OCI-LY1 (cell line): ENCODE measurements around the gene PLA2G3.
A peak's percentile ranks its signal among the peaks of the same experiment; 100 is the strongest.

ENCODE experiments used
- H2AFZ ChIP-seq: fragments of 200-600 bp; sonication (generic), shearing (Covaris generic); 2 replicates; pipeline ENCODE4 v1.6.0; 2014; ENCODE audit warnings: antibody characterized with exemption, mild to moderate bottlenecking, low read length
- H3F3A ChIP-seq: fragments of 200-600 bp; sonication (generic), shearing (Covaris generic); 2 replicates; pipeline ENCODE4 v1.6.0; 2014; ENCODE audit warnings: mild to moderate bottlenecking, antibody characterized with exemption, low read length, moderate library complexity; ENCODE audit not compliant: insufficient read depth
- H3K27ac ChIP-seq: fragments of 200-600 bp; sonication (generic); 2 replicates; pipeline ENCODE4 v1.5.1; 2014; ENCODE audit warnings: low read length, mixed run types, mild to moderate bottlenecking, low read depth; ENCODE audit not compliant: poor library complexity, severe bottlenecking
- H3K27me3 ChIP-seq: fragments of 200-600 bp; sonication (generic); 2 replicates; pipeline ENCODE4 v1.6.0; 2014; ENCODE audit warnings: antibody characterized with exemption, mild to moderate bottlenecking, low read length, moderate library complexity; ENCODE audit not compliant: insufficient read depth
- H3K36me3 ChIP-seq: fragments of 200-600 bp; sonication (generic); 2 replicates; pipeline ENCODE4 v1.6.1; 2014; ENCODE audit warnings: mild to moderate bottlenecking, antibody characterized with exemption, low read length, moderate library complexity, mixed read lengths; ENCODE audit not compliant: insufficient read depth
- H3K4me1 ChIP-seq: fragments of 200-600 bp; sonication (generic); 2 replicates; pipeline ENCODE4 v1.5.1; 2014; ENCODE audit warnings: mild to moderate bottlenecking, low read length, moderate library complexity; ENCODE audit not compliant: insufficient read depth, severe bottlenecking
- H3K4me2 ChIP-seq: fragments of 200-600 bp; sonication (generic), shearing (Covaris generic); 2 replicates; pipeline ENCODE4 v1.6.1; 2014; ENCODE audit warnings: low read length
- H3K4me3 ChIP-seq: fragments of 200-600 bp; sonication (generic); 2 replicates; pipeline ENCODE4 v1.5.1; 2014; ENCODE audit warnings: low read length, low read depth, mild to moderate bottlenecking, mixed read lengths; ENCODE audit not compliant: poor library complexity, severe bottlenecking
- H3K79me2 ChIP-seq: fragments of 200-600 bp; shearing (Covaris generic); 2 replicates; pipeline ENCODE4 v1.6.1; 2016; ENCODE audit warnings: mixed run types, low read length, mixed read lengths; ENCODE audit not compliant: insufficient read depth
- H3K9ac ChIP-seq: fragments of 200-600 bp; sonication (generic), shearing (Covaris generic); 2 replicates; pipeline ENCODE4 v1.6.1; 2014; ENCODE audit warnings: mild to moderate bottlenecking, low read length, mixed read lengths
- H3K9me2 ChIP-seq: fragments of 200-600 bp; sonication (generic), shearing (Covaris generic); 2 replicates; pipeline ENCODE4 v1.6.1; 2014; ENCODE audit warnings: low read depth, mild to moderate bottlenecking, low read length, mixed read lengths
- H3K9me3 ChIP-seq: fragments of 200-600 bp; shearing (Covaris generic); 2 replicates; pipeline ENCODE4 v1.6.1; 2014; ENCODE audit warnings: low read length, mixed read lengths
- H4K20me1 ChIP-seq: fragments of 200-600 bp; sonication (generic), shearing (Covaris generic); 2 replicates; pipeline ENCODE4 v1.6.0; 2016; ENCODE audit warnings: mild to moderate bottlenecking, low read length; ENCODE audit not compliant: insufficient read depth
- EZH2 ChIP-seq: fragments of 200-600 bp; sonication (generic), shearing (Covaris generic); IDR thresholded peaks from 2 replicates; pipeline ENCODE4 v1.8.0; 2017; ENCODE audit warnings: borderline replicate concordance, mixed run types, mild to moderate bottlenecking, antibody characterized with exemption, low read length, moderate library complexity, mixed read lengths
- TF ChIP-seq, protein P1 (sequence below): fragments of 200-600 bp; sonication (generic), shearing (Covaris generic); IDR thresholded peaks from 2 replicates; pipeline ENCODE4 v1.5.1; 2017; ENCODE audit warnings: mild to moderate bottlenecking, antibody characterized with exemption, low read length, moderate library complexity, mixed read lengths

PLA2G3 gene

GRCh38 chr22:31160328-31160978, 20.1 kb upstream of the PLA2G3 start:
- H3K27me3 ChIP-seq, result no peaks in the 10 kb centered on the region

DNA sequence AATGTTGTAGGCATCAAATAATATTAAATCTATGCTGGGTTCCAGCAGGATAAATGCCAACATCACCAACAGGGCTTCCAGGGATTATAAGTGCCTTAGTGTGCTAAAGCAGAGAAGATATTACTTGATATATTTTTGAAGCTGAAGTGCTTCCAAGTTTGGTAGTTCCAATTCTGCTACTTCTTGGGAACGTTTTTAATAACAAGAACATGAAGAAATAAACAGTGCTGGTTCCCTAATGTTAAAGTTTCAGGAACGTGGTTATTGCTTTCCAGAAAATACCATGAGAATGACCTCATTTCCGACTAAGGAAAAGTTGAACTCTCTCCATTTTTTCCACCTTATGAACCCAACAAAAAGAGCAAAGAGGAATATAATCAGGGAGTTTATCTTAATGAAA, 15.1 kb upstream of the PLA2G3 start:
- no peak overlapping the region for H3K27ac ChIP-seq

More at GRCh38 chr22:31160328-31160978, 20.1 kb upstream of the PLA2G3 start:
- Histone ChIP-seq H3K4me1 (peaks cover 35% of the 10 kb centered on the region), H3K4me3 (peak overlapping the region; percentile 82), H3K9me2 (no peaks in the 10 kb centered on the region), H3K4me2 (peak overlapping the region; percentile 81), H2AFZ (no peak overlapping the region), H3K9ac (peak overlapping the region; percentile 74), H3K36me3 (no peaks in the 10 kb centered on the region), H3K27ac (no peak overlapping the region), H3F3A (no peaks in the 10 kb centered on the region), H3K79me2 (peaks cover 7% of the 10 kb centered on the region; the same call in 1 of the 2 replicates), H4K20me1 (no peaks in the 10 kb centered on the region), H3K9me3 (no peaks in the 10 kb centered on the region)
- TF ChIP-seq EZH2, result no peak
- TF ChIP-seq, protein P1, sequence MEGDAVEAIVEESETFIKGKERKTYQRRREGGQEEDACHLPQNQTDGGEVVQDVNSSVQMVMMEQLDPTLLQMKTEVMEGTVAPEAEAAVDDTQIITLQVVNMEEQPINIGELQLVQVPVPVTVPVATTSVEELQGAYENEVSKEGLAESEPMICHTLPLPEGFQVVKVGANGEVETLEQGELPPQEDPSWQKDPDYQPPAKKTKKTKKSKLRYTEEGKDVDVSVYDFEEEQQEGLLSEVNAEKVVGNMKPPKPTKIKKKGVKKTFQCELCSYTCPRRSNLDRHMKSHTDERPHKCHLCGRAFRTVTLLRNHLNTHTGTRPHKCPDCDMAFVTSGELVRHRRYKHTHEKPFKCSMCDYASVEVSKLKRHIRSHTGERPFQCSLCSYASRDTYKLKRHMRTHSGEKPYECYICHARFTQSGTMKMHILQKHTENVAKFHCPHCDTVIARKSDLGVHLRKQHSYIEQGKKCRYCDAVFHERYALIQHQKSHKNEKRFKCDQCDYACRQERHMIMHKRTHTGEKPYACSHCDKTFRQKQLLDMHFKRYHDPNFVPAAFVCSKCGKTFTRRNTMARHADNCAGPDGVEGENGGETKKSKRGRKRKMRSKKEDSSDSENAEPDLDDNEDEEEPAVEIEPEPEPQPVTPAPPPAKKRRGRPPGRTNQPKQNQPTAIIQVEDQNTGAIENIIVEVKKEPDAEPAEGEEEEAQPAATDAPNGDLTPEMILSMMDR, result no peak

DNA sequence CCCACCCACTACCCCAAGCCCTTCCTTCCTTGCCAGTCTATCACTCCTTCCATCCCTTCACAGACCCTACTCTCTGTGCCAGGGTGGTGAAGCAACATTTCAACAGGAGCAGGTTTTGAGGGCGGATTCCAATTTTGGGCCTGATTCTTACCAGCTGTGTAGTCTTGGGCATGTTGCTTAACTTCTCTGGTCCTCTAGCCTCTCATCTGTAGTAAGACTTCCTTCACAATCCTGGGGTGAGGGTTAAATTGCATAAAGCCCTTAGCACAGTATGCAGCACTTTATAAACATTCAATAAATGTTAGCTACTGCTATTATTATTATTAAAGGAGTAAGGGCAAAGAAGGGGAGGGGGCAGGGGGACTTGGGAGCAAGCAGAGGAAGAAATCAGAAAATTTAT, 14.7 kb upstream of the PLA2G3 start:
- Histone ChIP-seq H3K4me2 (no peak overlapping the region), H2AFZ (no peak overlapping the region)

More for the DNA sequence above, 15.1 kb upstream of the PLA2G3 start:
- H3F3A ChIP-seq, result no peaks in the 10 kb centered on the region
- H3K4me1 ChIP-seq, result peaks cover 7% of the 10 kb centered on the region
- H3K79me2 ChIP-seq, result no peaks in the 10 kb centered on the region
- no peak overlapping the region for H3K9ac ChIP-seq
- no peaks in the 10 kb centered on the region for H3K36me3 ChIP-seq
- no peaks in the 10 kb centered on the region for H3K9me2 ChIP-seq
- TF ChIP-seq, protein P1, result no peak
- TF ChIP-seq EZH2, result no peak
- H3K27me3 ChIP-seq, result no peaks in the 10 kb centered on the region
- no peak overlapping the region for H3K4me3 ChIP-seq
- H2AFZ ChIP-seq, result no peak overlapping the region
- no peaks in the 10 kb centered on the region for H4K20me1 ChIP-seq
- no peak overlapping the region for H3K4me2 ChIP-seq
- no peaks in the 10 kb centered on the region for H3K9me3 ChIP-seq

More for the DNA sequence above, 14.7 kb upstream of the PLA2G3 start:
- Histone ChIP-seq H3K9ac (no peak overlapping the region), H3K9me2 (no peaks in the 10 kb centered on the region), H3K36me3 (no peaks in the 10 kb centered on the region), H4K20me1 (no peaks in the 10 kb centered on the region), H3F3A (no peaks in the 10 kb centered on the region), H3K4me3 (no peak overlapping the region), H3K27ac (no peak overlapping the region), H3K9me3 (no peaks in the 10 kb centered on the region), H3K27me3 (no peaks in the 10 kb centered on the region), H3K4me1 (peaks cover 7% of the 10 kb centered on the region), H3K79me2 (no peaks in the 10 kb centered on the region)
- TF ChIP-seq, protein P1, result no peak
- TF ChIP-seq EZH2, result no peak
